Measurements from ENCODE around the gene BBS4.

BBS4 gene

GRCh38 chr15:72732516-72732915 lies 46.5 kb downstream of the BBS4 start:
- Histone ChIP-seq H3K4me1 (ENCODE audit: control insufficient read depth in 2 of 2, insufficient read depth in 1 of 2, low read depth in 1 of 2, low read length in 2 of 2) (peaks cover 0 to 2% of the 10 kb centered on the region in 2 donors), H3K4ac (ENCODE audit: low read length) (no peak overlapping the region), H3K36me3 (replicated peaks in 1 of 2; ENCODE audit: control insufficient read depth in 2 of 2, insufficient read depth in 2 of 2, low read length in 2 of 2) (peaks cover 26 to 73% of the 10 kb centered on the region in 2 donors), H2AFZ (ENCODE audit: low read length) (no peak overlapping the region), H3K27me3 (ENCODE audit: control insufficient read depth in 3 of 3, insufficient read depth in 3 of 3, low read depth in 1 of 3, low read length in 3 of 3) (no peaks in the 10 kb centered on the region), H3K9me3 (replicated peaks in 1 of 2; ENCODE audit: control insufficient read depth in 2 of 2, insufficient read depth in 1 of 2, low read depth in 1 of 2, low read length in 2 of 2) (no peaks in the 10 kb centered on the region), H2BK120ac (ENCODE audit: low read depth, low read length) (no peak overlapping the region), H3K79me1 (ENCODE audit: low read depth, low read length) (no peaks in the 10 kb centered on the region), H2BK12ac (ENCODE audit: low read length) (no peak overlapping the region), H4K8ac (ENCODE audit: low read depth, low read length) (no peak overlapping the region), H3K14ac (ENCODE audit: low read length) (no peak overlapping the region), H3K18ac (ENCODE audit: low read length) (no peak overlapping the region), H2BK15ac (ENCODE audit: low read length) (no peak overlapping the region), H3K4me3 (ENCODE audit: low read length in 2 of 2) (no peak overlapping the region), H3K4me2 (ENCODE audit: insufficient read depth, low read length, poor library complexity, severe bottlenecking) (no peak overlapping the region), H3K9ac (ENCODE audit: low read depth, low read length, poor library complexity) (no peak overlapping the region), H4K91ac (ENCODE audit: low read depth, low read length, poor library complexity) (no peak overlapping the region), H3K27ac (replicated peaks; ENCODE audit: low read length) (no peak overlapping the region), H2BK5ac (ENCODE audit: low read length) (no peak overlapping the region), H3K23ac (ENCODE audit: low read depth, low read length, poor library complexity) (no peak overlapping the region), H2AK5ac (ENCODE audit: low read depth, low read length) (no peak overlapping the region)
- no peak for DNase-seq (ENCODE audit: low spot score)
- WGBS, 2 donors (ENCODE audit: extremely low coverage in 2 of 2, insufficient read length in 2 of 2, insufficient replicate concordance in 1 of 2), result no CpG with 5 or more reads among the region's 4 CpGs

DNA sequence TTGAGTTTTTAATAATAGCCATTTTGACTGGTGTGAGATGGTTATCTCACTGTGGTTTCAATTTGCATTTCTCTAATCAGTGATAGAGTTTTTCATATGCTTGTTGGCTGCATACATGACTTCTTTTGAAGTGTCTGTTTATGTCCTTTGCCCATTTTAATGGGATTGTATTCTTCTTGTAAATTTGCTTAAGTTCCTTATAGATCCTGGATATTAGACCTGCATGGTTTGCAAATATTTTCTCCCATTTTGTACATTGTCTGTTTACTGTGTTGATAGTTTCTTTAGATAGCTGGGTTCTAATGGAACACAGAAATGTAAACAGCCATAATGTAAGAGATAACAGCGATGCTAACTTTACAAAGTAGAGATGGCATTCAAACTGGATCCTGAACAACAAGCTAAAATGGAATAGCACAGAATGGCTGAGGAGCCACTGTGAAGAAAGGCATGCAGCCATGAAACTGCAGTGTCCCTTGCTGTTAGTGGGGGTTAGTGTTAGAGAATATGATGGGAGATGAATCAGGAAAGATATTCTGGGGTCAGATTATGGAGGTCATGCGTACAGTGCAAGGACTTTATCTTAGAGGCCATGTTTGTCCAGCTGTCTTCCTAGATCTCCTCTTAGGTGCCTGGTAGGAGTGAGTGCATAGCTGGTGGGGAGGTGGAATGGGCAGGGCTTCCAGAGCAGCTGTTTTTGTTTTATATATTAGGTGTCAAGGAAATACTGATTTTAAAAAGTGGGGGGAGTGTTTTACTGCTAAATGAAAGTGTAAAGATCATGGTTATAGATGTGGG lies 48.1 kb downstream of the BBS4 start:
- no CpG with 5 or more reads among the region's 2 CpGs for WGBS, 2 donors (ENCODE audit: extremely low coverage in 2 of 2, insufficient read length in 2 of 2, insufficient replicate concordance in 1 of 2)
- Histone ChIP-seq H3K4me2 (ENCODE audit: insufficient read depth, low read length, poor library complexity, severe bottlenecking) (no peak overlapping the region), H3K23ac (ENCODE audit: low read depth, low read length, poor library complexity) (no peak overlapping the region), H3K4me1 (ENCODE audit: control insufficient read depth in 2 of 2, insufficient read depth in 1 of 2, low read depth in 1 of 2, low read length in 2 of 2) (peaks cover 0 to 2% of the 10 kb centered on the region in 2 donors), H3K27ac (replicated peaks; ENCODE audit: low read length) (no peak overlapping the region), H3K4ac (ENCODE audit: low read length) (no peak overlapping the region), H3K27me3 (ENCODE audit: control insufficient read depth in 3 of 3, insufficient read depth in 3 of 3, low read depth in 1 of 3, low read length in 3 of 3) (no peaks in the 10 kb centered on the region), H4K91ac (ENCODE audit: low read depth, low read length, poor library complexity) (no peak overlapping the region), H3K14ac (ENCODE audit: low read length) (no peak overlapping the region), H3K4me3 (ENCODE audit: low read length in 2 of 2) (no peak overlapping the region), H2AK5ac (ENCODE audit: low read depth, low read length) (no peak overlapping the region), H2BK5ac (ENCODE audit: low read length) (no peak overlapping the region), H2AFZ (ENCODE audit: low read length) (no peak overlapping the region), H3K36me3 (replicated peaks in 1 of 2; ENCODE audit: control insufficient read depth in 2 of 2, insufficient read depth in 2 of 2, low read length in 2 of 2) (peaks cover 30 to 82% of the 10 kb centered on the region in 2 donors), H3K18ac (ENCODE audit: low read length) (no peak overlapping the region), H4K8ac (ENCODE audit: low read depth, low read length) (no peak overlapping the region), H2BK120ac (ENCODE audit: low read depth, low read length) (no peak overlapping the region), H3K9ac (ENCODE audit: low read depth, low read length, poor library complexity) (no peak overlapping the region), H3K79me1 (ENCODE audit: low read depth, low read length) (no peaks in the 10 kb centered on the region), H2BK12ac (ENCODE audit: low read length) (no peak overlapping the region), H2BK15ac (ENCODE audit: low read length) (no peak overlapping the region), H3K9me3 (replicated peaks in 1 of 2; ENCODE audit: control insufficient read depth in 2 of 2, insufficient read depth in 1 of 2, low read depth in 1 of 2, low read length in 2 of 2) (no peaks in the 10 kb centered on the region)
- no peak for DNase-seq (ENCODE audit: low spot score)

DNA sequence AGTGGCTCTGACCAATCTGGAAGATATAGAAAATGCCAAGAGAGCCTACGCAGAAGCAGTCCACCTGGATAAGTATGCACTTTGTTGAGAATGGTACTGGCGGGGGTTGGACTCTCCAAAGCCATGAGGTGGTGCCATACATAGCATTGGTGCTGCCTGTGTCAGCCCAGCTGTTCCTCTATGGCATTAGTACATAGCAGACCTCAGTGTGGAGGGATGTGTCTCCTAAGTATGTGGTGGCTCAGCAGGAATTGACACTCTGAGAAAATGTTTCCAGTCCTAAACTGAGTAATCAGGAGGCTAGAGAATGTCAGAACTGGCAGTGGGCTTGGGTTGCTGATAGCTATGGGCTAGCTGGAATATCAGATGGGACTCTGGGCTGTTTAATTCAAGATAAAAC lies 49.1 kb downstream of the BBS4 start:
- Histone ChIP-seq H2BK5ac (ENCODE audit: low read length) (no peak overlapping the region), H3K27me3 (ENCODE audit: control insufficient read depth in 3 of 3, insufficient read depth in 3 of 3, low read depth in 1 of 3, low read length in 3 of 3) (no peaks in the 10 kb centered on the region), H3K4ac (ENCODE audit: low read length) (no peak overlapping the region), H2BK12ac (ENCODE audit: low read length) (no peak overlapping the region), H3K23ac (ENCODE audit: low read depth, low read length, poor library complexity) (no peak overlapping the region), H3K27ac (replicated peaks; ENCODE audit: low read length) (no peak overlapping the region), H3K14ac (ENCODE audit: low read length) (no peak overlapping the region), H3K4me2 (ENCODE audit: insufficient read depth, low read length, poor library complexity, severe bottlenecking) (no peak overlapping the region), H2AK5ac (ENCODE audit: low read depth, low read length) (no peak overlapping the region), H3K36me3 (replicated peaks in 1 of 2; ENCODE audit: control insufficient read depth in 2 of 2, insufficient read depth in 2 of 2, low read length in 2 of 2) (peaks cover 30 to 87% of the 10 kb centered on the region in 2 donors), H3K9ac (ENCODE audit: low read depth, low read length, poor library complexity) (no peak overlapping the region), H3K79me1 (ENCODE audit: low read depth, low read length) (no peaks in the 10 kb centered on the region), H2BK15ac (ENCODE audit: low read length) (no peak overlapping the region), H3K18ac (ENCODE audit: low read length) (no peak overlapping the region), H4K91ac (ENCODE audit: low read depth, low read length, poor library complexity) (no peak overlapping the region), H3K4me3 (ENCODE audit: low read length in 2 of 2) (no peak overlapping the region), H4K8ac (ENCODE audit: low read depth, low read length) (no peak overlapping the region), H3K4me1 (ENCODE audit: control insufficient read depth in 2 of 2, insufficient read depth in 1 of 2, low read depth in 1 of 2, low read length in 2 of 2) (peaks cover 0 to 2% of the 10 kb centered on the region in 2 donors), H2BK120ac (ENCODE audit: low read depth, low read length) (no peak overlapping the region), H3K9me3 (replicated peaks in 1 of 2; ENCODE audit: control insufficient read depth in 2 of 2, insufficient read depth in 1 of 2, low read depth in 1 of 2, low read length in 2 of 2) (no peaks in the 10 kb centered on the region), H2AFZ (ENCODE audit: low read length) (no peak overlapping the region)
- no peak for DNase-seq (ENCODE audit: low spot score)
- no CpG with 5 or more reads among the region's 2 CpGs for WGBS, 2 donors (ENCODE audit: extremely low coverage in 2 of 2, insufficient read length in 2 of 2, insufficient replicate concordance in 1 of 2)

DNA sequence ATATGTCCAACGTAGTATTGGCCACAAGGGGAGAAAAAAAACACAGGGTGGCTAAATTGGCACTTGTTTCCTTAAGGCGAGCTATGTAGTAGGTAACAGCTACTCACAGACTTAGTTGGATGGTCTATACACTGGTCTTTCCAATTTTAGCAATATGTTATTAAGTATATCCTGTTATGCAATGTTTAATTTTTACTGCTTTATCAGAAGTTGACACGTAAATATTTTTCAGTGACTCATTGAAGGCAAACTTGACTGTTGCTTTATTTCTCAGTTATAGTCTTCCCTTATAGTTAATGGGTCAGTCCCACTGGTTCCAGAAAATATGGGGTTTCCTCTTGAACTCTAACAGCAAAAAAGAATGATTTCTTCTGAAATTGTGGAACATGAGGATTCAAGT lies 51.1 kb downstream of the BBS4 start:
- peaks cover 25 to 89% of the 10 kb centered on the region in 2 donors for H3K36me3 ChIP-seq (replicated peaks in 1 of 2; ENCODE audit: control insufficient read depth in 2 of 2, insufficient read depth in 2 of 2, low read length in 2 of 2)
- H3K9ac ChIP-seq (ENCODE audit: low read depth, low read length, poor library complexity), result no peak overlapping the region
- no peak overlapping the region for H2BK12ac ChIP-seq (ENCODE audit: low read length)

More for the DNA sequence above, 51.1 kb downstream of the BBS4 start:
- Histone ChIP-seq H3K4ac (ENCODE audit: low read length) (no peak overlapping the region), H4K91ac (ENCODE audit: low read depth, low read length, poor library complexity) (no peak overlapping the region), H2AFZ (ENCODE audit: low read length) (no peak overlapping the region), H3K18ac (ENCODE audit: low read length) (no peak overlapping the region), H3K4me1 (ENCODE audit: control insufficient read depth in 2 of 2, insufficient read depth in 1 of 2, low read depth in 1 of 2, low read length in 2 of 2) (peaks cover 0 to 2% of the 10 kb centered on the region in 2 donors), H3K14ac (ENCODE audit: low read length) (no peak overlapping the region), H2BK120ac (ENCODE audit: low read depth, low read length) (no peak overlapping the region), H3K27ac (replicated peaks; ENCODE audit: low read length) (no peak overlapping the region), H2AK5ac (ENCODE audit: low read depth, low read length) (no peak overlapping the region), H3K23ac (ENCODE audit: low read depth, low read length, poor library complexity) (no peak overlapping the region), H2BK15ac (ENCODE audit: low read length) (no peak overlapping the region), H3K9me3 (replicated peaks in 1 of 2; ENCODE audit: control insufficient read depth in 2 of 2, insufficient read depth in 1 of 2, low read depth in 1 of 2, low read length in 2 of 2) (no peaks in the 10 kb centered on the region), H3K4me3 (ENCODE audit: low read length in 2 of 2) (no peak overlapping the region), H4K8ac (ENCODE audit: low read depth, low read length) (no peak overlapping the region), H3K27me3 (ENCODE audit: control insufficient read depth in 3 of 3, insufficient read depth in 3 of 3, low read depth in 1 of 3, low read length in 3 of 3) (no peaks in the 10 kb centered on the region), H2BK5ac (ENCODE audit: low read length) (no peak overlapping the region), H3K4me2 (ENCODE audit: insufficient read depth, low read length, poor library complexity, severe bottlenecking) (no peak overlapping the region), H3K79me1 (ENCODE audit: low read depth, low read length) (no peaks in the 10 kb centered on the region)
- DNase-seq (ENCODE audit: low spot score), result no peak
- WGBS, 2 donors (ENCODE audit: extremely low coverage in 2 of 2, insufficient read length in 2 of 2, insufficient replicate concordance in 1 of 2), result no CpG with 5 or more reads among the region's 3 CpGs

Data from neuronal stem cell (in vitro differentiated cells).